Lung (tissue), 12 donors: Measurements from ENCODE around the gene CBX7. TPM values are rescaled to one million over a fixed set of nuclear protein-coding genes. Genes with fewer than 3 reads are reported as not detected.

ENCODE experiments used
- ATAC-seq: fragments of 200-7000 bp; cut with Tn5 transposase; one replicate; pipeline ENCODE4 v1.9.1; 2020; ENCODE audit warnings: moderate number of reproducible peaks; ENCODE audit not compliant: insufficient read depth, low FRiP score
- DNase-seq, 3 donors: peaks; one replicate each; pipeline ENCODE4 v3.0.0-alpha.2; 2013 to 2017
- H3K27ac ChIP-seq, 2 donors: one replicate each; pipeline ENCODE4 v1.5.1; 2013; ENCODE audit warnings: mild to moderate bottlenecking in 2 of 2, moderate library complexity in 2 of 2, control low read depth in 1 of 2, inconsistent platforms in 1 of 2, low read depth in 1 of 2, low read length in 1 of 2
- H3K27me3 ChIP-seq, 3 donors: one replicate each; pipeline ENCODE4 v1.5.1; 2013; ENCODE audit warnings: low read length in 2 of 3; ENCODE audit not compliant: control insufficient read depth in 3 of 3, insufficient read depth in 3 of 3
- H3K36me3 ChIP-seq, 4 donors: one replicate each; pipeline ENCODE4 v1.5.1; 2013; ENCODE audit warnings: low read length in 4 of 4, mild to moderate bottlenecking in 1 of 4, moderate library complexity in 1 of 4; ENCODE audit not compliant: control insufficient read depth in 4 of 4, insufficient read depth in 4 of 4
- H3K4me1 ChIP-seq, 5 donors: one replicate each; pipeline ENCODE4 v1.5.1; 2013; ENCODE audit warnings: low read length in 5 of 5, mild to moderate bottlenecking in 2 of 5, moderate library complexity in 1 of 5; ENCODE audit not compliant: control insufficient read depth in 5 of 5, insufficient read depth in 5 of 5
- H3K4me3 ChIP-seq: one replicate; pipeline ENCODE4 v1.5.1; 2013; ENCODE audit warnings: mild to moderate bottlenecking, control low read depth, moderate library complexity
- H3K9ac ChIP-seq, 2 donors: one replicate each; pipeline ENCODE4 v1.5.1; 2013; ENCODE audit warnings: low read length in 2 of 2, control low read depth in 1 of 2; ENCODE audit not compliant: insufficient read depth in 1 of 2
- H3K9me3 ChIP-seq, 4 donors: one replicate each; pipeline ENCODE4 v1.5.1; 2013; ENCODE audit warnings: low read length in 3 of 4, mild to moderate bottlenecking in 1 of 4, moderate library complexity in 1 of 4; ENCODE audit not compliant: control insufficient read depth in 4 of 4, insufficient read depth in 3 of 4
- CTCF ChIP-seq: IDR thresholded peaks from 2 replicates; pipeline ENCODE4 v1.5.1; 2012; ENCODE audit warnings: mild to moderate bottlenecking; ENCODE audit errors: control extremely low read depth, extremely low read depth
- WGBS, 2 donors: extraction: QIAGEN DNeasy Blood & Tissue Kit; methylation state at CpG; one replicate each; pipeline ENCODE4 v1.1.7; 2013; 5-methylcytosine and 5-hydroxymethylcytosine counted together
- polyA plus RNA-seq, 2 donors: library from polyadenylated mRNA; stranded (reverse); fragments of 200-250 nt; gene quantifications; one replicate each; pipeline ENCODE4 v1.2.1, GENCODE V29; 2013
- total RNA-seq, 2 donors: library from RNA; depleted of rRNA in 1 of 2; stranded (reverse); fragments of >200 nt in 1 of 2; gene quantifications; one replicate each; pipeline ENCODE4 v1.2.1, GENCODE V29; 2014 to 2021
- donor health status: control.
- donor health status: control.
- donor health status: Bipolar disorder and iron deficiency.
- donor health status: healthy.
- donor health status: DM: yes; HTN: yes; CAD: no.

Gene CBX7
- total and polyA plus RNA-seq, 4 donors: 18.1 to 27.8 (median 20.9) TPM

GRCh38 chr22:39095971-39096370, 56.5 kb downstream of the CBX7 start:
- Histone ChIP-seq H3K36me3 (no peaks in the 10 kb centered on the region), H3K9ac (no peak overlapping the region), H3K27me3 (no peaks in the 10 kb centered on the region), H3K9me3 (no peaks in the 10 kb centered on the region), H3K27ac (no peak overlapping the region), H3K4me1 (peaks cover 0 to 3% (median 0%) of the 10 kb centered on the region in 5 donors), H3K4me3 (no peak overlapping the region)
- no peak for TF ChIP-seq CTCF
- ATAC-seq: no peak
- DNase-seq: no peak
- WGBS, 2 donors: 90 to 100% methylated on average over 3 of the region's 3 CpGs

GRCh38 chr22:39094717-39095389, 57.6 kb downstream of the CBX7 start:
- Histone ChIP-seq H3K27me3 (no peaks in the 10 kb centered on the region), H3K27ac (no peak overlapping the region), H3K4me3 (no peak overlapping the region), H3K4me1 (peaks cover 0 to 3% (median 0%) of the 10 kb centered on the region in 5 donors), H3K9me3 (no peaks in the 10 kb centered on the region), H3K36me3 (no peaks in the 10 kb centered on the region), H3K9ac (no peak overlapping the region)
- 73 to 77% methylated on average over 14 of the region's 14 CpGs for WGBS, 2 donors
- ATAC-seq (no peak), DNase-seq (no peak)
- TF ChIP-seq CTCF: no peak

- H3K9ac ChIP-seq: no peak overlapping the region
- ATAC-seq: no peak
- no peaks in the 10 kb centered on the region for H3K9me3 ChIP-seq
- TF ChIP-seq CTCF: no peak
- no peaks in the 10 kb centered on the region for H3K36me3 ChIP-seq
- peaks cover 0 to 1% (median 0%) of the 10 kb centered on the region in 5 donors for H3K4me1 ChIP-seq
- no peak for DNase-seq
- H3K4me3 ChIP-seq: no peak overlapping the region
- no peak overlapping the region for H3K27ac ChIP-seq
- 49 to 64% methylated on average over 8 of the region's 8 CpGs for WGBS, 2 donors
- no peaks in the 10 kb centered on the region for H3K27me3 ChIP-seq
Observed at GRCh38 chr22:39092111-39092862, 60.2 kb downstream of the CBX7 start.
